ENCODE data around the gene PODXL2.

DNA sequence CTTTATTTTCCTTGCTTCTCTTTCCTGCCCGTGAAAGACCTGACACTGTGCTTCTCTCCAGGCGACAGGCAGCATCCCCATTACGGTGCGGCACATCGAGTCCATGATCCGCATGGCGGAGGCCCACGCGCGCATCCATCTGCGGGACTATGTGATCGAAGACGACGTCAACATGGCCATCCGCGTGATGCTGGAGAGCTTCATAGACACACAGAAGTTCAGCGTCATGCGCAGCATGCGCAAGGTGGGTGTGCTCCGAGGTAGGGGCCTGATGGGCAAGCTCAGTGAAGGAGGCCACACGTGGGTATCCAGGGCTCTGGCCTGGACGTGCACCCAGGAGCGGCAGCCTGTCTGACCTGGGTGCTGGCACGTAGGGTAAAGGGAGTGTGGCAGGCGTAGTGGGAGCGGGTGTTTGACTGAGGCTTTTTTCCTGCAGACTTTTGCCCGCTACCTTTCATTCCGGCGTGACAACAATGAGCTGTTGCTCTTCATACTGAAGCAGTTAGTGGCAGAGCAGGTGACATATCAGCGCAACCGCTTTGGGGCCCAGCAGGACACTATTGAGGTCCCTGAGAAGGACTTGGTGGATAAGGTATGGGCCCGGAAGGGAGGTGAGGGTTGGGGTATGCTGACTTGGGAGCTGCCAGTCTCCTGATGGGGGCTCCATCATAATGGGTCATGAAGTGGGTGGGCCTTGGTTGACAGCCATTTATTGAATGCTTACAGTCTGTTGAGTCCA lies 8.2 kb upstream of the PODXL2 start:
- TF ChIP-seq POLR2A (IDR thresholded peaks at IDR 0.05) (no peak), CTCF (IDR thresholded peaks at IDR 0.05) (no peak)

Data from adrenal gland (tissue), 5 donors.